ENCODE data around the gene HOXD11. TPM values are rescaled to one million over a fixed set of nuclear protein-coding genes. Genes with fewer than 3 reads are reported as not detected.

Gene HOXD11
- polyA plus RNA-seq (2012; ENCODE audit: insufficient read depth, insufficient read length, low read depth): not detected

DNA sequence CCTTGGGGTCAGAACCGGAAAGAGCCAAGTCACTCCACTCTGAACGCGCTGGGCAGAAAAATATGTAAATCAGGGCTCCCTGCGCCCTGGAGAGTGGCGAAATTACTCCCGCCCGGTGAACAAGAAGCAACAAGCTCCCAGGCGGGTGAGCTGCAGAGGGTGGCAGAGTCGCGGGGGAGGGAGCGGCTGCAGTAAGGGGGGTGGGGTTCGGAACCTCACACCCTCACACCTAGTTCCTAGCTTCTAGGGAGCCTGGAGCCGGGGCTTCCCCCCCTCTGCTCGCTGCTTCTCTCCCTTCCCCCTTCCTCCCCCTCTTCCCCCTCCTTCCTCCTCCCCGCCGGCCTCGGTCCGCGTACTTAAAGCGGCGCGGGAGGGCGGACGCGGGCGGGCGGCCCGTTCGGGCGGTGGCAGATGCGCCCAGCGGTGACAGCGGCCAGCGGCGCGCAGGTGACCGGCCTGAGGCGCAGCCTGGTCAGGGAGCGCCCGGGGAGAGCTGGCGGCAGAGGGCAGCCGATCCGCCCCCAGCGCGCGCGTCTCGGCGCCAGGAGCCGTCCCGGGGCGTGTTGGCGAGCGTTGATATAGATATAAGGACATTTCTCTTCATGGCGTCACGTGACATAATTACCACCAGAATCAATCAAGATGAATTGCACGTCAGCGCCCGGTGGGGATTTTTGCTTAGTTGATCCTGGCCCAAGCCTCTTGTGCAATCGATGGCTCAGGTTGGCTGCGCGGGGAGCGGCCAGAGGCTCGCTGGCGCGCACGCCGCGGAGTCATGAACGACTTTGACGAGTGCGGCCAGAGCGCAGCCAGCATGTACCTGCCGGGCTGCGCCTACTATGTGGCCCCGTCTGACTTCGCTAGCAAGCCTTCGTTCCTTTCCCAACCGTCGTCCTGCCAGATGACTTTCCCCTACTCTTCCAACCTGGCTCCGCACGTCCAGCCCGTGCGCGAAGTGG lies at the start of gene HOXD11:
Gene HOXD11 (plus strand): TSS at position 700 of the 959 bp plus-strand sequence. CDS start 76 bp downstream, at position 776.
- H3K4me1 ChIP-seq: no peaks in the 10 kb centered on the region
- H3K36me3 ChIP-seq: no peaks in the 10 kb centered on the region
- no peak for TF ChIP-seq CTCF (IDR thresholded peaks at IDR 0.05; ENCODE audit: low read depth, low read length)
- peaks cover 83% of the 10 kb centered on the region for H3K27me3 ChIP-seq
- H3K4me3 ChIP-seq (ENCODE audit: low read depth, low read length): peak within 1 kb of the TSS; percentile 37
- no peak for DNase-seq
- no peaks in the 10 kb centered on the region for H3K9me3 ChIP-seq

DNA sequence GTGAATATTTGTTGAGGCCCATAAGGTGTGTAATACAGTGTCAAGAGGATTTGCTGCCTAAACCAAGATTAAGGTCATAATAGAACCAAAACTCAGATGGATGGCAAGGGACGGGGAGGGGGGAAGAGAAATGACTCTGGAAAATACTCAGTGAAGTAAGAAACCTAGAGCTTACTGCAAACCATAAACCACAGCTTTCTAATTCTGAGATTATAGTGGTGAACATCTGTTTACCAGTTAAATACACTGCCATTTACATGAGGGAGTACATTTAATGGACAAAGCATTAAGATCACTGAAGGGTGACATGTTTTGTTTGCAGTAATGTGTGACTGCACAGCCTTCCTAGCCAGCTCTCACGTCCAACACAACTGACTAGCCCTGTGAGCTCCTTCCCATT lies 43.1 kb upstream of the HOXD11 start:
- no peak for TF ChIP-seq CTCF (IDR thresholded peaks at IDR 0.05; ENCODE audit: low read depth, low read length)
- no peak overlapping the region for H3K4me3 ChIP-seq (ENCODE audit: low read depth, low read length)
- H3K27me3 ChIP-seq: no peaks in the 10 kb centered on the region
- no peaks in the 10 kb centered on the region for H3K36me3 ChIP-seq
- no peaks in the 10 kb centered on the region for H3K4me1 ChIP-seq
- no peaks in the 10 kb centered on the region for H3K9me3 ChIP-seq
- no peak for DNase-seq

DNA sequence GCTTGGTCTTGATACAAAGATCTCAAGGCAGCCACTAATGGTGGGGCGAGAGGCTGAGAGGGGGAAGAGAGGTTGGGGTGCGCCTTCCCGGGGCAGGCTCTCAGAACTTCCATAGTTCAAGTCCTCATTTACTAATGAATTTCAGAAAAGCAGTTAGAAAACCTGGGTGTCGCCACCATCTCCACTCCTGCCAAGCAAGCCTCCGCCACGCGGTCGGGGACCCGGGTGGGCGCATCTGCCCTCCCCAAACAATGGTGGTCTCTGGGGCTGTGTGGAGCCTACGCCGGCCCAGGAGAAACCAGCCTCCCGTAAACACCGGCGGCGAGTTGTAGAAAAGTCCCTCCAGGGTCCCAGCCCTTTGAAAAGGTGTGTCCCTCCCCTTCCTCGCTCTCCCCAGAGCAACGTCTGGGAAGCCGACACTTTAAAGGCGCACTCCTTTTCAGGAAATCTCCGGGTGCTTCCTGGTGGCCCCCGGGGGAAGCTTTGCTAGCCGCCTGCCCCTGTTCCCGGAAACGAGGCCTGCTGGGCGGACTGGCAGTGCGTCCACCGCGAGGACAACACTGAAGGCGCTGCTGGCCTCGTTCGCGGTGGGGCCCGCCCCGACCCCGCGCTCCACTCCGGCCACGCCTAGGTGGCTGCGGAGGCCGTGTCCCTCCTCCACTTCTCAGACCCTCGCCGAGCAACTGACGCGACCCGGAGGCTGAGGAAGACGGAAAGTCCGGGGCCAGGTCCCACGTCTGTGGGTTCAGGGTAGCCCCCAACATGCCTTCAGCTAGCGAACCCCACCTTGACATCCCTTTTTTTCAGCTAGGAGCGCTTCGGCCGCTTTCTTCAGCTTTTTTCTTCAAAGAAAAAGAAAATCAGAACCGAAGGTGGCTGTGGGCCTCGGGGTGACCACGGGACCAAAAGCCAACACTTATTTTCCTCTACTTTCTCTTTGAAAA lies 40.2 kb upstream of the HOXD11 start:
- Histone ChIP-seq H3K4me1 (no peaks in the 10 kb centered on the region), H3K4me3 (ENCODE audit: low read depth, low read length) (no peak overlapping the region), H3K36me3 (no peaks in the 10 kb centered on the region), H3K27me3 (no peaks in the 10 kb centered on the region), H3K9me3 (no peaks in the 10 kb centered on the region)
- DNase-seq: no peak
- no peak for TF ChIP-seq CTCF (IDR thresholded peaks at IDR 0.05; ENCODE audit: low read depth, low read length)

- no peak overlapping the region for H3K4me3 ChIP-seq (ENCODE audit: low read depth, low read length)
- DNase-seq: no peak
- H3K9me3 ChIP-seq: no peaks in the 10 kb centered on the region
- H3K27me3 ChIP-seq: no peaks in the 10 kb centered on the region
- H3K36me3 ChIP-seq: no peaks in the 10 kb centered on the region
- TF ChIP-seq CTCF (IDR thresholded peaks at IDR 0.05; ENCODE audit: low read depth, low read length): no peak
- no peaks in the 10 kb centered on the region for H3K4me1 ChIP-seq
These were observed 39.3 kb upstream of the HOXD11 start for GRCh38 chr2:176067589-176068418.

- Histone ChIP-seq H3K27me3 (no peaks in the 10 kb centered on the region), H3K36me3 (no peaks in the 10 kb centered on the region), H3K9me3 (no peaks in the 10 kb centered on the region), H3K4me3 (ENCODE audit: low read depth, low read length) (no peak overlapping the region), H3K4me1 (no peaks in the 10 kb centered on the region)
- TF ChIP-seq CTCF (IDR thresholded peaks at IDR 0.05; ENCODE audit: low read depth, low read length): no peak
- DNase-seq: no peak
These were observed 38.7 kb upstream of the HOXD11 start for GRCh38 chr2:176068419-176068832.

All from BE2C (cell line).